Esophagus muscularis mucosa (tissue), 4 donors: ENCODE data around the gene PRDM16.

ENCODE experiments used
- CTCF ChIP-seq, 3 experiments: fragments of 200-600 bp in 2 of 3; fragments of 450-650 bp in 1 of 3; sonication (generic) in 2 of 3; IDR thresholded peaks; one replicate each; pipeline ENCODE4 v1.5.1; 2017 to 2019; ENCODE audit warnings: antibody characterized with exemption in 3 of 3, mild to moderate bottlenecking in 2 of 3, moderate library complexity in 1 of 3
- EP300 ChIP-seq: sonication (generic); formaldehyde crosslinking; IDR thresholded peaks from one replicate; pipeline ENCODE4 v1.6.1; 2017; ENCODE audit warnings: antibody characterized with exemption
- POLR2A ChIP-seq: fragments of 450-650 bp; IDR thresholded peaks from one replicate; pipeline ENCODE4 v1.6.1; 2017; ENCODE audit warnings: antibody characterized with exemption, moderate library complexity, mild to moderate bottlenecking, low read depth

- TF ChIP-seq CTCF (IDR thresholded peaks at IDR 0.05) (no peak), EP300 (no peak), POLR2A (no peak)
These were observed 348.2 kb downstream of the PRDM16 start for GRCh38 chr1:3417082-3417739.
